Endodermal cell (in vitro differentiated cells): Measurements from ENCODE around the gene ITGA11. TPM values are rescaled to one million over a fixed set of nuclear protein-coding genes. Genes with fewer than 3 reads are reported as not detected.
A peak's percentile ranks its signal among the peaks of the same experiment; 100 is the strongest.

Experiments
- DNase-seq: peaks from one replicate; pipeline ENCODE4 v3.0.0-alpha.2; 2017
- H3K27ac ChIP-seq: 2 replicates; pipeline ENCODE4 v1.5.1; 2013; ENCODE audit warnings: mild to moderate bottlenecking, low read depth, low read length, moderate library complexity
- H3K27me3 ChIP-seq: 2 replicates; pipeline ENCODE4 v1.6.1; 2013; ENCODE audit warnings: mild to moderate bottlenecking, low read length, moderate library complexity; ENCODE audit not compliant: insufficient read depth, control insufficient read depth, poor library complexity, severe bottlenecking
- H3K36me3 ChIP-seq: 2 replicates; pipeline ENCODE4 v1.7.0; 2013; ENCODE audit warnings: mild to moderate bottlenecking, low read length, moderate library complexity; ENCODE audit not compliant: control insufficient read depth, insufficient read depth
- H3K4me1 ChIP-seq: one replicate; pipeline ENCODE4 v1.7.0; 2013; ENCODE audit warnings: low read length; ENCODE audit not compliant: control insufficient read depth, insufficient read depth
- H3K4me3 ChIP-seq: 2 replicates; pipeline ENCODE4 v1.5.1; 2013; ENCODE audit warnings: mild to moderate bottlenecking, low read length, moderate library complexity
- H3K9ac ChIP-seq: 2 replicates; pipeline ENCODE4 v1.6.1; 2013; ENCODE audit warnings: mild to moderate bottlenecking, low read length, moderate library complexity; ENCODE audit not compliant: poor library complexity, severe bottlenecking; ENCODE audit errors: extremely low read depth
- H3K9me3 ChIP-seq: 2 replicates; pipeline ENCODE4 v1.6.1; 2013; ENCODE audit warnings: mild to moderate bottlenecking, low read length, moderate library complexity; ENCODE audit not compliant: control insufficient read depth
- H3K27ac Mint-ChIP-seq: 2 replicates; pipeline ENCODE4 v1.8.0; 2020; ENCODE audit warnings: mixed read lengths
- H3K27me3 Mint-ChIP-seq: 2 replicates; pipeline ENCODE4 v1.8.0; 2021; ENCODE audit warnings: mild to moderate bottlenecking, mixed read lengths; ENCODE audit not compliant: insufficient read depth
- H3K36me3 Mint-ChIP-seq: 2 replicates; pipeline ENCODE4 v1.8.0; 2020; ENCODE audit warnings: low read depth, mixed read lengths
- H3K4me1 Mint-ChIP-seq: 2 replicates; pipeline ENCODE4 v1.8.0; 2020; ENCODE audit warnings: mixed read lengths
- H3K4me3 Mint-ChIP-seq: 2 replicates; pipeline ENCODE4 v1.8.0; 2020; ENCODE audit warnings: mild to moderate bottlenecking, moderate library complexity, mixed read lengths
- H3K9me3 Mint-ChIP-seq: 2 replicates; pipeline ENCODE4 v1.8.0; 2020; ENCODE audit warnings: mild to moderate bottlenecking, mixed read lengths
- CTCF ChIP-seq: fragments of 200-600 bp; sonication (generic); conservative IDR thresholded peaks from 2 replicates; pipeline ENCODE4 v1.5.0; 2021; ENCODE audit warnings: antibody characterized with exemption, mild to moderate bottlenecking
- WGBS, 2 experiments: methylation state at CpG; one replicate each; pipeline versions ENCODE4 v1.1.5 to v1.1.7; 2013; ENCODE audit warnings: missing lambda C conversion rate in 2 of 2, mixed read lengths in 1 of 2; ENCODE audit not compliant: insufficient coverage in 1 of 2, insufficient read length in 1 of 2; 5-methylcytosine and 5-hydroxymethylcytosine counted together
- total RNA-seq, 2 donors: library from RNA; stranded (reverse); fragmentation: NEBNext Ultra II Directional in 1 of 2; extraction: Animal tissue kit (Norgen Biotek cat#: 25700) in 1 of 2; gene quantifications; 2 replicates in 1 of 2; 3 replicates in 1 of 2; pipeline ENCODE4 v1.2.1, GENCODE V29; 2021

The ITGA11 gene
- total RNA-seq, 2 donors from 2014 or later, result 0.35 to 1.4 TPM

GRCh38 chr15:68411343-68411675 is 20.7 kb downstream of the ITGA11 start:
- Mint-ChIP-seq H3K4me1 (peaks cover 5% of the 10 kb centered on the region), H3K4me3 (no peak overlapping the region), H3K27me3 (peaks cover 11% of the 10 kb centered on the region), H3K27ac (no peak overlapping the region), H3K36me3 (no peaks in the 10 kb centered on the region), H3K9me3 (no peaks in the 10 kb centered on the region)
- no peaks in the 10 kb centered on the region for H3K9me3 ChIP-seq
- no peaks in the 10 kb centered on the region for H3K36me3 ChIP-seq
- H3K9ac ChIP-seq, result no peak overlapping the region
- peaks cover 4% of the 10 kb centered on the region for H3K4me1 ChIP-seq
- H3K4me3 ChIP-seq, result no peak overlapping the region
- no peak for TF ChIP-seq CTCF
- peaks cover 4% of the 10 kb centered on the region for H3K27me3 ChIP-seq
- 95 to 98% methylated on average over 4 of the region's 4 CpGs for WGBS, 2 experiments
- DNase-seq, result no peak
- H3K27ac ChIP-seq, result no peak overlapping the region

GRCh38 chr15:68410466-68411342 is 21.3 kb downstream of the ITGA11 start:
- Histone ChIP-seq H3K36me3 (no peaks in the 10 kb centered on the region), H3K9ac (no peak overlapping the region), H3K4me1 (no peaks in the 10 kb centered on the region), H3K4me3 (no peak overlapping the region), H3K27me3 (peaks cover 4% of the 10 kb centered on the region), H3K9me3 (no peaks in the 10 kb centered on the region), H3K27ac (no peak overlapping the region)
- WGBS, 2 experiments, result 93 to 100% methylated on average over 5 to 8 of the region's 8 CpGs
- TF ChIP-seq CTCF, result no peak
- Mint-ChIP-seq H3K27ac (no peak overlapping the region), H3K36me3 (no peaks in the 10 kb centered on the region), H3K9me3 (no peaks in the 10 kb centered on the region), H3K4me1 (no peaks in the 10 kb centered on the region), H3K4me3 (no peak overlapping the region), H3K27me3 (peaks cover 11% of the 10 kb centered on the region)
- no peak for DNase-seq

GRCh38 chr15:68409736-68410370 is 22.1 kb downstream of the ITGA11 start:
- Histone ChIP-seq H3K36me3 (no peaks in the 10 kb centered on the region), H3K4me3 (no peak overlapping the region), H3K27ac (no peak overlapping the region), H3K4me1 (no peaks in the 10 kb centered on the region), H3K9ac (no peak overlapping the region), H3K9me3 (no peaks in the 10 kb centered on the region), H3K27me3 (peaks cover under 1% of the 10 kb centered on the region)
- H3K36me3 Mint-ChIP-seq, result no peaks in the 10 kb centered on the region
- H3K4me1 Mint-ChIP-seq, result no peaks in the 10 kb centered on the region
- no peak overlapping the region for H3K4me3 Mint-ChIP-seq
- H3K27me3 Mint-ChIP-seq, result peaks cover 10% of the 10 kb centered on the region
- H3K27ac Mint-ChIP-seq, result no peak overlapping the region
- 93% methylated on average over 8 to 11 of the region's 11 CpGs for WGBS, 2 experiments
- peak; percentile 12 for DNase-seq
- no peak for TF ChIP-seq CTCF
- H3K9me3 Mint-ChIP-seq, result no peaks in the 10 kb centered on the region
